ENCODE results near the gene AHI1.

Gene AHI1

GRCh38 chr6:135234492-135234780 lies 263.1 kb downstream of the AHI1 start:
- no peak for DNase-seq (ENCODE audit: low spot score)
- no peak overlapping the region for H3K4me3 ChIP-seq (ENCODE audit: severe bottlenecking)
- H3K36me3 ChIP-seq (ENCODE audit: low read depth) = no peaks in the 10 kb centered on the region
- no peak for ATAC-seq (ENCODE audit: low read depth)
- H3K27me3 ChIP-seq (ENCODE audit: insufficient read depth, poor library complexity, severe bottlenecking) = no peaks in the 10 kb centered on the region
- H3K4me1 ChIP-seq (ENCODE audit: insufficient read depth, poor library complexity, severe bottlenecking) = no peaks in the 10 kb centered on the region
- H3K27ac ChIP-seq (ENCODE audit: poor library complexity, severe bottlenecking) = no peak overlapping the region
- no peaks in the 10 kb centered on the region for H3K9me3 ChIP-seq (ENCODE audit: severe bottlenecking)
- TF ChIP-seq, protein P1, sequence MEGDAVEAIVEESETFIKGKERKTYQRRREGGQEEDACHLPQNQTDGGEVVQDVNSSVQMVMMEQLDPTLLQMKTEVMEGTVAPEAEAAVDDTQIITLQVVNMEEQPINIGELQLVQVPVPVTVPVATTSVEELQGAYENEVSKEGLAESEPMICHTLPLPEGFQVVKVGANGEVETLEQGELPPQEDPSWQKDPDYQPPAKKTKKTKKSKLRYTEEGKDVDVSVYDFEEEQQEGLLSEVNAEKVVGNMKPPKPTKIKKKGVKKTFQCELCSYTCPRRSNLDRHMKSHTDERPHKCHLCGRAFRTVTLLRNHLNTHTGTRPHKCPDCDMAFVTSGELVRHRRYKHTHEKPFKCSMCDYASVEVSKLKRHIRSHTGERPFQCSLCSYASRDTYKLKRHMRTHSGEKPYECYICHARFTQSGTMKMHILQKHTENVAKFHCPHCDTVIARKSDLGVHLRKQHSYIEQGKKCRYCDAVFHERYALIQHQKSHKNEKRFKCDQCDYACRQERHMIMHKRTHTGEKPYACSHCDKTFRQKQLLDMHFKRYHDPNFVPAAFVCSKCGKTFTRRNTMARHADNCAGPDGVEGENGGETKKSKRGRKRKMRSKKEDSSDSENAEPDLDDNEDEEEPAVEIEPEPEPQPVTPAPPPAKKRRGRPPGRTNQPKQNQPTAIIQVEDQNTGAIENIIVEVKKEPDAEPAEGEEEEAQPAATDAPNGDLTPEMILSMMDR (IDR thresholded peaks at IDR 0.05; ENCODE audit: poor library complexity, severe bottlenecking) = no peak

DNA sequence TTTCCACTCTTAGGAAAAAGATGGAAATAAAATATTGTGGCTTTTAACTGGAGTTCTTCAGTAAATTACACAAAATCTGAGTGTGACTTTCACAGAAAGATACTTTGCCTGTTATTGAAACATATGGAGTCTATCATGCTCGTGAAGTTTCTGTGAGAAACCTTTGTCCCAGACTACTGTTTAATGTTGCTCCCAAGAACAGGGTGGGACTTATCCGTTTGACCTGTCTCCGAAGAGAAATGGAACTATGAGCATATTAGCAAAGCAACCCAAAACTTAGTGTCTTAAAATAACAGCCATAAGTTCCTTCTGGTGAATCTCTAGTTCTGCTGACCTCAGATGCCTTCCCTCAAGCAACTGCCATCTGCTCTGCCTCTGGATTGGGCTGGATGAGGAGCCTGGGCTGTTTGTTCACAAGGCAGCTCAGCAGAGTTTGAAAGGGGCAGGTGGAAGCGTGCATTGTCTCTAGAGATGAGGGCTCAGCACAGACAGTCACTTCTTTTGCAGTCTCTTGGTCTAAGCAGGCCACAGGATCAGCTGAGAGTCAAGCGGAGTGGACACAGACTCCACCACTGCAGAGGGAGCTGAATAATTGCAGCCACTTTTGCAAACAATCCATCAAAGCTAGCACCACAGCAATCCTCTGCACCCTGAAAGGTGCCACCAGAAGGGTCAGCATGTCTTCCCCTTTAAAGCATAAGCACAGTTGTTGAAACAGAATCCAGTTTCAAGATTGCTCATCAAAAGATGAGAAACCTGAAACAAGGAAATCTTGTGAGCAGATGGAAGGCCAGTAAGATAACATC lies 263.7 kb downstream of the AHI1 start:
- Histone ChIP-seq H3K4me3 (ENCODE audit: severe bottlenecking) (no peak overlapping the region), H3K9me3 (ENCODE audit: severe bottlenecking) (no peaks in the 10 kb centered on the region), H3K27me3 (ENCODE audit: insufficient read depth, poor library complexity, severe bottlenecking) (no peaks in the 10 kb centered on the region), H3K4me1 (ENCODE audit: insufficient read depth, poor library complexity, severe bottlenecking) (no peaks in the 10 kb centered on the region), H3K27ac (ENCODE audit: poor library complexity, severe bottlenecking) (no peak overlapping the region), H3K36me3 (ENCODE audit: low read depth) (no peaks in the 10 kb centered on the region)
- DNase-seq (ENCODE audit: low spot score) (no peak), ATAC-seq (ENCODE audit: low read depth) (no peak)
- TF ChIP-seq, protein P1 (IDR thresholded peaks at IDR 0.05; ENCODE audit: poor library complexity, severe bottlenecking) = no peak
